GM18858 (cell line): ENCODE results near the gene GPR85.
"Not testable (repeated sequence)": the region's sequence is repeated elsewhere in the genome, so short reads cannot be mapped to it uniquely, and the experiment has no call there.

Experiments used
- ATAC-seq: cut with Tn5 transposase; IDR thresholded peaks from one replicate; pipeline ENCODE4 v1.9.1; 2021; ENCODE audit not compliant: unreplicated experiment

Gene GPR85

GRCh38 chr7:113084496-113085172 lies 2.0 kb downstream of the GPR85 start:
- ATAC-seq = no peak

DNA sequence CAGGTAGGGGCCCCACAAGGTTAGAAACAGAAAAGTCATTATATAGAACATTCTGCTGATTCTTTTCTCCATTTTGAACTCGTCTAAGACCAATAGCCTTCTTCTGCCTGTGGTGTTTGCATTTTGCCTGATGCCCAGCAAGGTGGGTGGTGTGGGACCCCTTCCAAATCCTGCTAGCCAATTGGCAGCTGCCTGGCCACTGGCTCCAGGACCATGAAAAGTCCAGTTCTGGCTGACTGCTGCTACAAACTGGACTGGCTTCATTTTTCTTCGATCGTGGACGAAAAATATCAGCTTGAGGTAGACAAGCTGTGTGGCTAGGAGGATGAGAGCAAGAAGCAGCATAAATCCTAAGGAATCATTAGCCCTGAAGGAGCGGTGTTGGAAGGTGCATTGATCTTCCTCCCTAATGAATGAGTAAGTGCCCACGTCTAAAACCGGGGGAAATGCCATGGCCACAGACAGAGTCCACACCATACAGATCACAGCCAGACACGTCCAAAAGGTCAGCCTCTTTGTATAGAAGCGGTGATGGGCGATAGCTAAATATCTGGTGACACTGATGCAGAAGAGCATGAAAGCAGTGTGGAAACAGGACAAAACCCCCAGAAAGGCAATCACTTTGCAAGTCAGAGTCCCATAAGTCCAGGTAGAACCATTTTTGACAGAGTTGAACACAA lies 2.7 kb downstream of the GPR85 start:
- ATAC-seq = no peak

DNA sequence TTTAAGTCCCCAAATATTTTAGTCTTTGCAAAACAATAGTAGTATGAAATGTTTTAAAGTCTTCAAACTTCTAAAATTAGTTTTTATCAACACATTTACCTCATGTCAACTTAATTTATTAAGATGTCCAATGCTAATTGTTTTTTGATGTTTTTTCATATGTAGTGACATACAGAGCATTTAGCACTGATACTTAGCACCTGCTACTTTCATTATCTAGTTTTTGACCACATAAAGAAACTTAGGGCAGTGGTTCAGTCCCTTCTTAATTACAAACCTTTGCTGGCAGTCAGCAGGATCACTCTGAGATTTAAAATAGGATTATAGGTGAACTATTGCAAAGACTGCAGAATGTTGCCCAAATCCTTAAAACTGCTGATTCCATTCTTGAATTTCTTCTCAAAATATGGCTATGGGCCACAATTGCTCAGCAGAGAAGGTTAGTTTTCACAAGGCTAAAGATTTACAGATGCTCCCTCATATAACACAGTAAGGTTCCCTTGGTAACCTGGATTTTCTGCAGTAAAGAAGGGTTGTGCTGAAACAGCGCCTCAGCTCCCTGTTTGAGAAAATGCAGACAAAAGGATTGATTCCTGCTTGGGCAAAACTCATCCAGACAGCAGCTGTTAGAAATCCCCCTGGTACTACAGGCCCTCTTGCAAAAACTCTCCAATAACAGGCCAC lies 3.4 kb downstream of the GPR85 start:
- no peak for ATAC-seq

DNA sequence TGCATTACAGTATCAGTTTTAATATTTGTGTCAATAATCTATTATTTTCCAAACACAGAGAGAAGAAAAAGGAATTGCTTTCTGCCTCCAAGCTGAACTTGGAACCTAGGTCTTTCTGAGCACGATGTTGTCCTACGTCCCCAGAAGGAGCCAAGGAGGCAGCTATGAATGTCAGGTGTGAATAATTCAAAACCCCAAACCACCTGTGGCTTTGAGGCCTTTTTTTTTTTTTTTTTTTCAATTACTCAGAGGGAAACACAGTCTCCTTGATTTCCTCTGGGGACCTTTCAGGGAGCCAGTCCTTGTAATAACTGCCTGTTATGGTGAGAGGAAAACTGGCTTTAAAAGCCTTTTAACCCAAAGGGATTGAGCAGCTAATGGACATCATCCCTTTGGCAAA lies 8.3 kb downstream of the GPR85 start:
- ATAC-seq = no peak

DNA sequence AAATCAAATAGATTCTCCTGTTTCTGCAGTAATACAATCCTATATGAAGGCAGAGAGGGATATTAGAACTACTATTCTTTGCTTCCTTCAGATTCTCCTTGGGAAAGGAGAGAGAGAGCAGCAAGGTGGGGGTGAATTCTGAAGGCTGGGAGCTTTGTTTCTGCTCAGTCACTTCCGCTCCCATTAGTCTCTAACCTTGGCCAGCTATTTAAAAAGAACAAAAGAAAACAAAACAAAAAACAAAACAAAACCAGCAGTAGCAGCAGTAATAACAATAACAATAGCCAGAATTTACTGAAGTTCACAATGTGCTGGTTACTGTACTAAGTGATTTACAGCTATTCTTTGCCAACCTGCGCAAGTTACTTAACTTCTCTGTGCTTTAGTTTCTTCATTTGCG lies 9.9 kb downstream of the GPR85 start:
- ATAC-seq = no peak

- no peak for ATAC-seq
Observed at GRCh38 chr7:113071465-113071864, 15.2 kb downstream of the GPR85 start.

DNA sequence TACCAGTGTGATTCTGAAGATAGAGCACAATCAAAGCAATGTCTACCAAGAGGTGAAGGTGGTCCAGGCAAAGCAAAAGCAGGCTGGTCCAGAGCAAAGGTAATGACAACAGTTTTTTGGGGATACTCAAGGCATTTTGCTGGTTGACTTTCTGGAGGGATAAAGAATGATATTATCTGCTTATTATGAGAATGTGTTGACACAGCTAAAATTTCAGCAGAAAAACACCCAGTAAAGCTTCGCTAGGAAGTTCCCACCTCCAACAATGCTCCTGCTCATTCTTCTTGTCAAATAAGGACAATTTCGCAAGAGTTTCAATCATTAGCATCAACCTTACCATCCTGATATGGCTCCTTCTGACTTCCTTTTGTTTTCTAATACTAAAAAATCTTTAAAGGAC lies 24.1 kb downstream of the GPR85 start:
- ATAC-seq = no peak

DNA sequence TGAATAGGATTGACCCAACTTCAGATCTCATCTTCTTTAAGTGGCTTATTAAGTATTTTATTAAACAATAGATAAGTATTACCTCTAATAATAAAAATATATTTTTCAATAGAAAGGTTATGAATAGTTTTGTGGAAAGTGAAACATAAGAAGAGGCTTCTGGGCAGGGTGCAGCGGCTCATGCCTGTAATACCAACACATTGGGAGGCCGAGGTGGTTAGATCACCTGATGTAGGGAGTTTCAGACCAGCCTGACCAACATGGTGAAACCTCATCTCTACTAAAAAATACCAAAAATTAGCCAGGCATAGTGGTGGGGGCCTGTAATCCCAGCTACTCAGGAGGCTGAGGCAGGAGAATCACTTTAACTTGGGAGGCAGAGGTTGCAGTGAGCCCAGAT lies 26.5 kb downstream of the GPR85 start:
- ATAC-seq = no peak

GRCh38 chr7:113054938-113055337 lies 31.7 kb downstream of the GPR85 start:
- ATAC-seq = no peak

GRCh38 chr7:113054272-113054671 lies 32.4 kb downstream of the GPR85 start:
- not testable (repeated sequence) for ATAC-seq

DNA sequence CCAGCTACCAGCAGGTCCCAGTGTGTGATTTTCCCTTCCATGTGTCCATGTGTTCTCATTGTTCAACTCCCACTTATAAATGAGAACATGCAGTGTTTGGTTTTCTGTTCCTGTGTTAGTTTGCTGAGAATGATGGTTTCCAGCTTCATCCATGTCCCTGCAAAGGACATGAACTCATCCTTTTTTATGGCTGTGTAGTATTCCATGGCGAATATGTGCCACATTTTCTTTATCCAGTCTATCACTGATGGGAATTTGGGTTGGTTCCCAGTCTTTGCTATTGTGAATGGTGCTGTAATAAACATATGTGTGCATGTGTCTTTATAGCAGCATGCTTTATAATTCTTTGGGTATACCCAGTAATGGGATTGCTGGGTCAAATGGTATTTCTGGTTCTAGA lies 37.4 kb downstream of the GPR85 start:
- not testable (repeated sequence) for ATAC-seq

- ATAC-seq = no peak
Observed at GRCh38 chr7:113046453-113046852, 40.2 kb downstream of the GPR85 start.

DNA sequence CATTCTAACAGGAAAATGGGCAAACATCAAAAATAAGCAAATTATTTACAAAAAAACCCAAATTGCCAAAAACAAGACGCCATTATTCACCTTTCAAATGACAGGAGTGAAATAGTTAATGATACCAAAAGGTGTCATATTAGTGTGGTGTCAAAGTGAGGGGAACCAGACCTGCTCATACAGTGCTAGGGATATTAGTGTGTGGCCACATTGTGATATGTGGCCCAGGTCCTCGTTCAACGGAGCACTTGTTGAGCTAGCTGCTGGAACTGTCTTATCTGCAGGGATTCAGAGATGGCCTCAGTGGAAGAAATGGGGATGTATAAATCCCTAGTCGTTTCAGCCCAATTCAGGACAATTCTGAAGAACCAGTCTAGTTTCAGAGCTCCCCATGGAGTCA lies 41.2 kb downstream of the GPR85 start:
- ATAC-seq = no peak

DNA sequence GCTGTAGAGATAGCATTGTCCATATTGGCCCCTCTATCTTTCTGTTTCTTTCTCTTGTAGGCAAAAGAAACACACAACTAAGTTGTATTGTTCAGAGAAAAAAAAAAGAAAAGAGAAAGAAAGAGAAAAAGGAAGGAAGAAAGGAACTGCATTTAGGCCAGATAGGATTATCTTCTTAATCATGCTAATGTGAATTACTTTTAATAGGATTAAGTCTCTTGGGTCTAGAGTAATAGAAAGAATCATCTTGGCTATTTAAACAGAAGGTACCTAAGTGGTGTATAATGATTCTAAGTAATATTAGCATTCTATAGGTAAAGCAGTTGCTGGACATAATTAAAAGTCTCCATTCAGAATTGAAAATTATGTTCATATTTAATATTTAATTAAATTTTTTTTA lies 42.2 kb downstream of the GPR85 start:
- no peak for ATAC-seq

DNA sequence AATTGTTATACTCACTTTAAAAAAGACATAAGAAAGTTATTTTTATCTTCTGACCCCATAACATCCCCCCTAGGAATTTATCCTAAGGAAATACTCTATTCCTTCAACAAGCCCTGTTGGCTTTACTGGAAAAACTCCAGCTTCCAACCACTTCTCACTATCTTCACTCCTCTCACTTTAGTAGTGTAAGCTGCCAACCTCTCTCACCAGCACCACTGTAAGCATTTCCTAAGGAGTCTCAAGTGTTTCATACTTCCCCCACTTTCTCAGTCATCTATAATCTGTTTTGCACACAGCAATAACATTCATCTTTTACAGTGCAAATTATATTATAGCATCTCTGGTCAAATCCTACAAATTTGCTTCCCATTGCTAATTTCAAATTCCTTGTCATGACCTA lies 45.8 kb downstream of the GPR85 start:
- ATAC-seq = no peak

DNA sequence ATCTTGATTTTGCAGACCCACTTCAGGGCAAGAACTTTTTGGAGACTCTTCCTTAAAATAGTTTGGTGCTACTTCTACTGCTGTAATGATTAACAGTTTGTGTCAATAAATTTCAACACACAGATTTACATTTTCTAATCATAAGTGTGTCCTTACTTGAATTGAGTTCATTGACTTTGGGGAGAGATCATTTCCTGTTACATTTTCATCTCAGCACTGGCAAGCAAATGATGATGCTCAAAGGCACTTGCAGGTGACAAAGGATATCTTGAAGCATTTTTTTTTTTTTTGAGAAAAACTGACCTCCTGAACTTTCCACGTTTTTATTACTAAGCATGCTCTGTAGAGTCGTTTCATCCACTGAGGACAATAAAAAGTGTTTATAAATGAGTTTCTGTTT lies 52.7 kb downstream of the GPR85 start:
- no peak for ATAC-seq
